Activated CD4-positive, alpha-beta T cell treated with anti-CD3 and anti-CD28 coated beads for 36 hours (primary cell): ENCODE results near the gene FBXO33. TPM values are rescaled to one million over a fixed set of nuclear protein-coding genes. Genes with fewer than 3 reads are reported as not detected.

Experiments
- ATAC-seq: fragments of 200-7000 bp; cut with Tn5 transposase; one replicate; pipeline ENCODE4 v1.10.0; 2021; ENCODE audit warnings: mild to moderate bottlenecking, moderate library complexity
- CTCF ChIA-PET: fragments of 350-600 bp; sonication (Branson Sonifier 250); formaldehyde crosslinking; loops from one replicate; lab custom pipeline; 2021; ENCODE audit warnings: antibody characterized with exemption; lab: Charles Lee
- POLR2A ChIA-PET: fragments of 350-600 bp; sonication (Branson Sonifier 250); formaldehyde crosslinking; loops from one replicate; lab custom pipeline; 2021; ENCODE audit warnings: antibody characterized with exemption, inconsistent platforms; lab: Charles Lee
- DNase-seq: peaks from one replicate; pipeline ENCODE4 v3.0.0-alpha.2; 2020
- H3K27ac Mint-ChIP-seq: one replicate; pipeline ENCODE4 v1.8.0; 2021; ENCODE audit warnings: mixed read lengths
- H3K27me3 Mint-ChIP-seq: one replicate; pipeline ENCODE4 v1.8.0; 2021; ENCODE audit warnings: mixed read lengths
- H3K36me3 Mint-ChIP-seq: one replicate; pipeline ENCODE4 v1.8.0; 2021; ENCODE audit warnings: low read depth, mixed read lengths
- H3K4me1 Mint-ChIP-seq: one replicate; pipeline ENCODE4 v1.8.0; 2021; ENCODE audit warnings: mixed read lengths
- H3K4me3 Mint-ChIP-seq: one replicate; pipeline ENCODE4 v1.8.0; 2021; ENCODE audit warnings: mild to moderate bottlenecking, moderate library complexity, mixed read lengths
- H3K9me3 Mint-ChIP-seq: one replicate; pipeline ENCODE4 v1.8.0; 2021; ENCODE audit warnings: low read depth, mixed read lengths
- intact Hi-C, 2 experiments: fragments of 100-400 bp; cut with DNase I in 1 of 2; cut with micrococcal nuclease in 1 of 2; formaldehyde crosslinking; loops; one replicate each; pipeline versions ENCODE4 v1.14.2 to v1.15.1; 2022 to 2024; cut with DNase I, micrococcal nuclease
- total RNA-seq, 2 experiments: library from RNA; stranded (reverse); gene quantifications; one replicate each; pipeline ENCODE4 v1.2.3, GENCODE V29; 2021

Gene FBXO33
- total RNA-seq, 2 experiments from 2014 or later = 12.5 to 14.0 TPM

DNA sequence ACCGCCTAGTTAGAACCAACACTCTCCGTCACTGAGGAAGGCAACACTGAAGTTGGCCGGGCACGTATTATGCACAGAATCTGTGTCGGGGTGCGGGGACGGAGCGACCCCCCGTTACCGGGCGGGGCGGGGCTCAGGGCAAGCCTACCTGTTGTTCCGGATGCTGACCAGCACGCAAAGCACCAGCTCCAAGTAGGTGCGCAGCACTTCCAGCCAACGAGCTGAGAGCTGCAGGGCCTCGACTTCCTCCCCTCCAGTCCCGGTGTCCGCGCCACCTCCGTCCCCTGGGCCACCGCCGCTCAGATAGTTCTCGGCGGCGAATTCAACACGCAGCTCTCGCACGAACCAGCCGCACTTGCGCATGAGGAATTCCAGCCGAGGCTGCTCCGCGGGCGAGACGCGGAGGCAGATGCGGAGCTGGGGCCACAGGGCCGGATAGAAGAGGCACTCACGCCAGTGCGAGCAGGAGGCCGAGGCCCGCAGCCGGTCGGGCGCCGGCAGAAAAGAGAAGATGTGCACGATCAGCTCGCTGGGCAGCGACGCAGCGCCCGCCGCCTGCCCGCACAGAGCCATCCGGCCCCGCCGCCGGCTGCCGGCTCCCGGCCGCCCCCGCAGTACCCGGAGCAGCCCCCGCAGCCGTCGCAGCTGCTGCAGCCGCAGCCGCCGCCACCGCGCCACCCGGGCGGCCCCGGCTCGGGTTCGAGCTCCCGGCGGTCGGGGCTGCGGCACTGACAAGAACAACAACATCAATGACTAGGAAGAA, 636 bp downstream of the FBXO33 start:
- intact Hi-C loops = loop anchor here (1.0 to 5.0 kb wide), 13 partner anchors 15 to 329 kb away; partner anchors contain the start of genes PNN (in 2 of the 2), SEC23A (in 2 of the 2), GEMIN2 (in 1 of the 2) and TRAPPC6B (in 1 of the 2)
- H3K27me3 Mint-ChIP-seq = no peaks in the 10 kb centered on the region
- peak overlapping the region; percentile 100 for H3K27ac Mint-ChIP-seq
- no peaks in the 10 kb centered on the region for H3K9me3 Mint-ChIP-seq
- DNase-seq (peak; percentile 67), ATAC-seq (peak; percentile 10)
- peaks cover 43% of the 10 kb centered on the region for H3K4me1 Mint-ChIP-seq
- peak overlapping the region; percentile 92 for H3K4me3 Mint-ChIP-seq
- peaks cover 3% of the 10 kb centered on the region for H3K36me3 Mint-ChIP-seq
- ChIA-PET CTCF (interaction anchor here (0.6 to 1.5 kb wide), 6 partner anchors 18 to 324 kb away, joined by 3 to 4 read pairs (median 3); no protein-coding TSS in a partner anchor), POLR2A (interaction anchor here (0.7 to 2.2 kb wide), 9 partner anchors 10 to 328 kb away, joined by 3 to 18 read pairs (median 3); partner anchors contain the start of genes GEMIN2, SEC23A and TRAPPC6B)

DNA sequence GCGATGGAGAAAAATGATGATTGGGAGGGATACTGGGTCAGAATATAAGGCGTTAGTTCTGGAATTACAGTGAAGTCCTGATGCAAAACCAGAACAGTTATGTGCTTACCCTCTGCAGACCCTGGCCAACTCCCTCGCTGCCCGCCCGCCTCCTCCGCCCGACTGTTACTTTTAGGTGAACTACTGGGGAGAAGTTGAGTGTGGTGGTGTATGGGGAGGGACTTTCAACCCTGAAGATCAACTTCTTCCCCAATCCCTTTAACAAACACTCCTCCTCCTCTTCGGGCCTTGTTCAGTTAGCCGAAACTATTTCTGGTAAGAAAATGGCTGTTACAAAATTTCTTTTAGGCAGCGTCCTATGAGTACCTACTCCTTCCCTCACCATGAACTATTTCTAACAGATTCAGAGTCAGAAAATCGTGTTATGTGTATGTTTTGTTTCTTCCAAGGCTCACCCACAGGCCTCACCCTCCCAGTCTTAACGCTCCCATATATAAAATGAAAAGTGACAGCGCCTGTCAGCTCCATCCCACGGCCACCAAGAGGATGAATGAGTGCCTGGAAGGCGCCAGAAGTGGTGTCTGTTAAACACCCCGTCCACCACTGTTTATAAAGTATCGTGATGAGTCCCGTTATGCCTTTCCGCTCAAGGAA, 1.3 kb downstream of the FBXO33 start:
- ChIA-PET POLR2A (interaction anchor here (0.6 to 2.2 kb wide), 4 partner anchors 17 to 317 kb away, joined by 3 to 18 read pairs (median 4); partner anchors contain the start of genes GEMIN2 and TRAPPC6B), CTCF (interaction anchor here (0.7 to 1.5 kb wide), 5 partner anchors 17 to 333 kb away, joined by 3 to 4 read pairs (median 3); no protein-coding TSS in a partner anchor)
- Mint-ChIP-seq H3K4me3 (peak overlapping the region; percentile 92), H3K27me3 (no peaks in the 10 kb centered on the region), H3K36me3 (peaks cover 3% of the 10 kb centered on the region), H3K27ac (peak overlapping the region; percentile 96), H3K4me1 (peaks cover 49% of the 10 kb centered on the region), H3K9me3 (no peaks in the 10 kb centered on the region)
- DNase-seq (peak; percentile 30), ATAC-seq (peak; percentile 14)
- intact Hi-C loops = loop anchor here (1.0 to 5.0 kb wide), 4 partner anchors 34 to 329 kb away; partner anchors contain the start of gene SEC23A (in 1 of the 2)

DNA sequence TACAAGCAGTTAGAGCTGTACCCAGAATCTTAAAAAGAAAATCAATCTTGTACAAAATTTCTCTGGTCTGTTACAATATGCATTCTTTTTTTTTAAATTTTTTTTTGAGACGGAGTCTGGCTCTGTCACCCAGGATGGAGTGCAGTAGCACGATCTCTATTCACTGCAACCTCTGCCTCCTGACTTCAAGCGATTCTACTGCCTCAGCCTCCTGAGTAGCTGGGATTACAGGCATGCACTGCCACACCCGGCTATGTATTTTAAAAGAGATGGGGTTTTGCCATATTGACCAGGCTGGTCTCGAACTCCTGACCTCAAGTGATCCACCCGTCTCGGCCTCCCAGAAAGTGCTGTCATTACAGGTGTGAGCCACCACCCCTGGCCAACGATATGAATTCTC, 4.1 kb downstream of the FBXO33 start:
- POLR2A ChIA-PET = no interaction called here

DNA sequence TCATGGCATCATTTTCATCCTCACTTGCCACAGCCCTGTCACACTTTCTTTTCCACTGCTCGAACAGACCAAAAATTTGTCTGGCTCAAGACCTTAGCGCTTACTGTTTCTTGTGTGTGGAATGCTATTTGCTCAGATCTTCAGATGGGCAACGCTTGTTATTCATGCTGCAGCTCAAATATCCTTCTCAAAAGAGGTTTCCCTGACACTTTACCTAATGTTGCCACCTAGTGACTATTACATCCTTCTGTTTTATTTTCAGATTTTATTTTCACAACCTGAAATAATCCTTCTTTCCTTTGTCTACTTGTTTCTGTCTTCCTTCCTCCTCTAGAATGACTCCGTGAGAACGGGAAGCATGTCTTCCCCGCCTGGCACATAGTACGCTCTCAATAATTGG, 5.6 kb downstream of the FBXO33 start:
- Mint-ChIP-seq H3K27me3 (no peaks in the 10 kb centered on the region), H3K27ac (peak overlapping the region; percentile 59), H3K9me3 (no peaks in the 10 kb centered on the region), H3K4me3 (peak overlapping the region; percentile 1), H3K4me1 (peaks cover 65% of the 10 kb centered on the region), H3K36me3 (peaks cover 3% of the 10 kb centered on the region)
- CTCF ChIA-PET = interaction anchor here (0.6 to 2.6 kb wide), 7 partner anchors 10 to 411 kb away, joined by 3 to 10 read pairs (median 4); no protein-coding TSS in a partner anchor
- intact Hi-C loops = no loop called here
- DNase-seq (no peak), ATAC-seq (peak; percentile 24)
- POLR2A ChIA-PET = no interaction called here

More for the DNA sequence above, 4.1 kb downstream of the FBXO33 start:
- Mint-ChIP-seq H3K4me1 (peaks cover 59% of the 10 kb centered on the region), H3K27me3 (no peaks in the 10 kb centered on the region), H3K27ac (no peak overlapping the region), H3K4me3 (no peak overlapping the region), H3K9me3 (no peaks in the 10 kb centered on the region), H3K36me3 (peaks cover 3% of the 10 kb centered on the region)
- intact Hi-C loops = no loop called here
- CTCF ChIA-PET = interaction anchor here (0.7 to 2.6 kb wide), 5 partner anchors 11 to 321 kb away, joined by 3 to 10 read pairs (median 4); no protein-coding TSS in a partner anchor
- DNase-seq (no peak), ATAC-seq (no peak)

DNA sequence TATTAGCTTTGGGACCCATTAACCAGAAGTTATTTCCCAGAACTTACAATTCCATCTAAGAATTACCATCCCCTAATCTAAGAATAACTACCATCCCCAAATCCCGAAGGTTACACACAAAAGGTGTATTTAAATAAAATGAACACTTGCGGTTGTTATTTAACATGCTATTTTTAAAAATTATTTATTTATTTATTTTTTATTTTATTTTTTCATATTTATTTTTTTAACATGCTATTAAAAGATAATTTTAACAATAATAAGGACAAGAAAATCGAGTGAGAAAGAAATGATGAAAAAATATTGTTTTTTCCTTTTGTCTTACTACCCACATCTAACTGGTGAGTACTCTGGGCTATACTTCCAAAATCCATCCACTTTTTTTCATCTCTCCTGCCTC, 6.3 kb downstream of the FBXO33 start:
- no peak overlapping the region for H3K4me3 Mint-ChIP-seq
- CTCF ChIA-PET = interaction anchor here (0.5 to 2.6 kb wide), 8 partner anchors 9 to 410 kb away, joined by 3 to 10 read pairs (median 3); no protein-coding TSS in a partner anchor
- no peak for ATAC-seq

DNA sequence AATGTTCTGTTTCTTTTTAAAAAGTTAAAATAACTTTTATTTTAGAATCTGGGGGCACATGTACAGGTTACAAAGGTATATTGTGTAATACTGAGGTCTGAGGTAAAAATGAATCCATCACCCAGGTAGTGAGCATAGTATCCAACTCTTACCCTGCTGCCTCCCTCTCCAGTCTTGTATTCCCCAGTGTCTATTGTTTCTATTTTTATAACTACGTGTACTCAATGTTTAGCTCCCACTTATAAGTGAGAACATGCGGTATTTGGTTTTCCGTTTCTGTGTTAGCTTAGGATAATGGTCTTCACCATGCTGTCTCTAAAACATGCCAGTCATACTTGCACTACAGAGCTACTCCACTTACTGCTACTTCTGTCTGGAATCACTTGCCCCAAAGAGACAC, 8.4 kb downstream of the FBXO33 start:
- DNase-seq (no peak), ATAC-seq (peak; percentile 31)
- peaks cover 15% of the 10 kb centered on the region for H3K36me3 Mint-ChIP-seq
- no peaks in the 10 kb centered on the region for H3K9me3 Mint-ChIP-seq
- intact Hi-C loops = no loop called here
- CTCF ChIA-PET = interaction anchor here (0.6 to 1.0 kb wide), 2 partner anchors 9 to 10 kb away, joined by 3 read pairs; no protein-coding TSS in a partner anchor
- POLR2A ChIA-PET = no interaction called here
- H3K27me3 Mint-ChIP-seq = no peaks in the 10 kb centered on the region
- no peak overlapping the region for H3K27ac Mint-ChIP-seq
- H3K4me3 Mint-ChIP-seq = no peak overlapping the region
- H3K4me1 Mint-ChIP-seq = peaks cover 53% of the 10 kb centered on the region

More for the DNA sequence above, 6.3 kb downstream of the FBXO33 start:
- Mint-ChIP-seq H3K36me3 (peaks cover 5% of the 10 kb centered on the region), H3K27me3 (no peaks in the 10 kb centered on the region), H3K27ac (no peak overlapping the region), H3K9me3 (no peaks in the 10 kb centered on the region), H3K4me1 (peaks cover 68% of the 10 kb centered on the region)
- intact Hi-C loops = no loop called here
- DNase-seq = no peak
- POLR2A ChIA-PET = no interaction called here

DNA sequence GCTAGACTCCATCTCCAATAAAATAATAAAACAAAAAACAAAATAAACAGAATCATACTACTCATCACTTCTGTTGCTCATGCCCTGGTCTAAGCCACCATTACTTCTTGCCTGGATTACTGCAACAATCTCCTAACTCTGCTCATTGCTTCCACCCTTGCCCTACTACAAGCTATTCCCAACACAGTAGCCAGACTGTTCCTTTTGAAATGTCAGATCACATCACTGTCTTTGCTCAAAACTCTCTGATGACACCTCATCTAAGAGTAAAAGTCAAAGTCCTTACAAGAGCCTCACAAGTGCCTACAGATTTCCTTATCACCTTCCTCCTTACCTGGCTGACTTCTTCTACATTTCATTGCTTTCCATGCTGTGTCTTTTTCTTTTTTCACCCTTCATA, 10.0 kb downstream of the FBXO33 start:
- intact Hi-C loops = no loop called here
- H3K27me3 Mint-ChIP-seq = no peaks in the 10 kb centered on the region
- peaks cover under 1% of the 10 kb centered on the region for H3K9me3 Mint-ChIP-seq
- H3K4me1 Mint-ChIP-seq = peaks cover 43% of the 10 kb centered on the region
- no peak for DNase-seq
- H3K36me3 Mint-ChIP-seq = peaks cover 18% of the 10 kb centered on the region
- no peak overlapping the region for H3K27ac Mint-ChIP-seq
- ATAC-seq = no peak
- CTCF ChIA-PET = interaction anchor here (0.7 kb wide), 1 partner anchor 32 kb away, joined by 3 read pairs; no protein-coding TSS in a partner anchor
- H3K4me3 Mint-ChIP-seq = no peak overlapping the region
- POLR2A ChIA-PET = no interaction called here

DNA sequence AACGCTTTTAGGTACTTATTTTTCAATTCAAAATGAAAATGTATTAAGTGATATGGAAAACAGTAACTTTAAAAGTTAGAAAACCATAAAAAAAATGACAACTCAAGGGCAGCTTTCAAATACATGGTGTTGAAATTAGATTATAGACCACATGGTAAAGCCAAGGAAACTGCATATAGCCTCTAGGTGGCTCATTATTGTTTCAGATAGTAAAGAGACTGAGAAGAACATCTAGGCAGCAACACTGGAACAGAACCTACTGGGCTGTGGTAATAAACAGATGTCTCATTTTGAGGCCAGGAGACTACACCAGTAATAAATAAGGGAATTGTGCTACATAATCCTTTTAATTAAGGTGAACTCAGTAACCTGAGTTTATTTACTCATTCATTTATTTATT, 13.0 kb downstream of the FBXO33 start:
- Mint-ChIP-seq H3K27ac (no peak overlapping the region), H3K9me3 (peaks cover 14% of the 10 kb centered on the region), H3K36me3 (peaks cover 36% of the 10 kb centered on the region), H3K27me3 (no peaks in the 10 kb centered on the region), H3K4me1 (peaks cover 25% of the 10 kb centered on the region), H3K4me3 (no peak overlapping the region)
- DNase-seq (no peak), ATAC-seq (no peak)
- intact Hi-C loops = no loop called here
- ChIA-PET POLR2A (no interaction called here), CTCF (no interaction called here)

DNA sequence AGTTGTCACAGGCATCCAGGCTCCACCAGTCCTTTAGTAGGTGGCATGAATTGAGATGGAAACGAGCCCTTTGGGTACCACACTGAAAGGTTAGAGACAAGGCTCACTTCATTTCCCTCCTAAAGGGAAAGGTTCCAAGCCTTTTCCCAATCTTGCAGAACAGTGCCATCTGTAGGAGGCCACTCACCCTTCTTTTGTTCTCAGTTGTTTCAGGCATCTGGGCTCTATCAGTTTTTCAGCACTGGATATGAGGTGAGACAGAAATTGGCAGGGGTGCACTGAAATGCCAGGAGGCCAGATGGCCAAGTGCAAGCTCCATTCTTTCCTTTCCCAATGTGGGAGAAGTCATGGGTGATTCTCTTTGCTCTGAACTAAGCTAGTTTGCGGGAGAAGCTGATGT, 15.2 kb downstream of the FBXO33 start:
- Mint-ChIP-seq H3K27me3 (no peaks in the 10 kb centered on the region), H3K36me3 (peaks cover 48% of the 10 kb centered on the region), H3K9me3 (peaks cover 24% of the 10 kb centered on the region), H3K4me1 (peaks cover 10% of the 10 kb centered on the region), H3K4me3 (no peak overlapping the region), H3K27ac (no peak overlapping the region)
- intact Hi-C loops = no loop called here
- no peak for ATAC-seq
- CTCF ChIA-PET = interaction anchor here (0.7 to 1.7 kb wide), 2 partner anchors 10 to 372 kb away, joined by 3 to 10 read pairs; no protein-coding TSS in a partner anchor
- POLR2A ChIA-PET = no interaction called here
- DNase-seq = no peak

DNA sequence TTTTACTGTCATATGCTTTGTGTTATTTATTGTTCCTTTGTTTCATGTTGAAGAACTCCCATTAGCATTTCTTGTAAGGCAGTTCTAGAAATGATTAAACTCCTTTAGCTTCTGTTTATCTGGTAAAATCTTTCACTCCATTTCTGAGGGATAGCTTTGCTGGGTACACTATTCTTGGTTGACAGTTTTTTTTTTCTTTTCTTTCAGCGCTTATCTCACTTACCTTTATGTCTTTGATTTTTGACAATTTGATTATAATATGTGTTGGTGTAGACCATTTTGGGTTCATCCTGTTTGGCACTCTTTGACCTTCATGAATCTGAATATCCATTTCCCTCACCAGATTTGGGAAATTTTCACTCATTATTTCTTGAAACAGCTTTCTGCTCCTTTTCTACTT, 16.2 kb downstream of the FBXO33 start:
- DNase-seq (no peak), ATAC-seq (no peak)
- no peak overlapping the region for H3K4me3 Mint-ChIP-seq
- peaks cover 3% of the 10 kb centered on the region for H3K4me1 Mint-ChIP-seq
- intact Hi-C loops = no loop called here
- CTCF ChIA-PET = interaction anchor here (0.7 to 1.7 kb wide), 2 partner anchors 11 to 36 kb away, joined by 3 to 10 read pairs; no protein-coding TSS in a partner anchor
- POLR2A ChIA-PET = no interaction called here
- H3K9me3 Mint-ChIP-seq = peaks cover 27% of the 10 kb centered on the region
- H3K36me3 Mint-ChIP-seq = peaks cover 48% of the 10 kb centered on the region
- no peaks in the 10 kb centered on the region for H3K27me3 Mint-ChIP-seq
- no peak overlapping the region for H3K27ac Mint-ChIP-seq

DNA sequence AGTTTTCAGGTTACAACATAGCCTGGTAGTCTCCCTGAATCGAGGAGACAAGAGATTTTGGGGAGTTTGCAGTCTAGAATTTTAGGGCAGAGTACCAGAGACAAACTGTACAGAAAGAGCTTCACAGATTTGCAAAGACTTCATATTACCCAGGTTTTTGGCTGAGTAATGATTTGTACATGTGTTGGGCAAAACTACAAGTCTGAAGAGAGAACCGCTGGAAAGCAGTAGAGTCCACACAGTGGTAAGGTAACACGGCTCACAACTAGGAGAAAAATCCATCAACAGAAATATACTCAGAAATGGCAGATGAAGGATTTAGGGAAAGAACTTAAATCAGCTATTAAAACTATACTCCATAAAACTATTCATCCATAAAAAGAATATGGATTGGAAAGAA, 25.7 kb downstream of the FBXO33 start:
- H3K4me3 Mint-ChIP-seq = no peak overlapping the region
- H3K27ac Mint-ChIP-seq = peak overlapping the region; percentile 42

More for the DNA sequence above, 25.7 kb downstream of the FBXO33 start:
- Mint-ChIP-seq H3K4me1 (peaks cover 15% of the 10 kb centered on the region), H3K27me3 (no peaks in the 10 kb centered on the region), H3K36me3 (peaks cover 20% of the 10 kb centered on the region), H3K9me3 (peaks cover 5% of the 10 kb centered on the region)
- intact Hi-C loops = no loop called here
- ATAC-seq (no peak), DNase-seq (no peak)
- ChIA-PET CTCF (no interaction called here), POLR2A (no interaction called here)
